HepG2 (cell line): ENCODE data around the gene OSGIN1. TPM values are rescaled to one million over a fixed set of nuclear protein-coding genes. Genes with fewer than 3 reads are reported as not detected.
A peak's percentile ranks its signal among the peaks of the same experiment; 100 is the strongest.

Experiments used
- ATAC-seq: fragments of 200-7000 bp; cut with Tn5 transposase; 3 replicates; pipeline ENCODE4 v1.9.1; 2020; ENCODE audit warnings: mild to moderate bottlenecking, moderate library complexity
- BruUV-seq: library from RNA; stranded (reverse); fragments of 400-500 nt; replicated peaks from 2 replicates; lab custom pipeline; 2021; lab: Mats Ljungman, UMichigan
- CTCF ChIA-PET: fragments of 300-600 bp; formaldehyde crosslinking; extraction: SDS; loops from one replicate; lab custom pipeline; 2021; ENCODE audit warnings: low total read pairs, inconsistent platforms, low intra/inter-chr PET ratio; lab: Yijun Ruan, JAX
- POLR2A ChIA-PET: fragments of 350-600 bp; sonication (Branson Sonifier 250); formaldehyde crosslinking; loops from one replicate; lab custom pipeline; 2020; ENCODE audit warnings: antibody characterized with exemption, inconsistent platforms; lab: Yijun Ruan, JAX
- DNase-seq: peaks from one replicate; pipeline ENCODE4 v3.0.0-alpha.2; 2015; ENCODE audit warnings: low spot score
- FAIRE-seq: peaks from 3 replicates; lab custom pipeline; 2011; peaks lifted over from hg19 to GRCh38; lab: Jason Lieb, UNC
- H2AFZ ChIP-seq: one replicate; pipeline ENCODE4 v1.6.1; 2011; ENCODE audit warnings: low read length, inconsistent platforms
- H3K27ac ChIP-seq: fragments of 300-600 bp; 3 replicates; pipeline ENCODE4 v1.8.0; 2011; ENCODE audit warnings: mixed run types, mild to moderate bottlenecking, mixed read lengths, low read length, inconsistent platforms; ENCODE audit not compliant: insufficient read depth; ENCODE audit errors: extremely low read length
- H3K27me3 ChIP-seq, 2 experiments: fragments of 200-600 bp in 1 of 2; 2 replicates in 1 of 2; 3 replicates in 1 of 2; pipeline versions ENCODE4 v1.6.0 to v1.8.0; 2011; ENCODE audit warnings: low read length in 2 of 2, mild to moderate bottlenecking in 2 of 2, moderate library complexity in 2 of 2, inconsistent platforms in 1 of 2; ENCODE audit not compliant: insufficient read depth in 2 of 2, control insufficient read depth in 1 of 2
- H3K36me3 ChIP-seq, 2 experiments: fragments of 200-600 bp in 1 of 2; replicated peaks in 1 of 2; 2 replicates in 1 of 2; 3 replicates in 1 of 2; pipeline versions ENCODE4 v1.5.1 to v1.8.0; 2011; ENCODE audit warnings: low read length in 2 of 2, inconsistent platforms in 1 of 2; ENCODE audit not compliant: insufficient read depth in 2 of 2, control insufficient read depth in 1 of 2
- H3K4me1 ChIP-seq: 2 replicates; pipeline ENCODE4 v1.5.1; 2012; ENCODE audit warnings: low read length, inconsistent platforms; ENCODE audit not compliant: insufficient read depth
- H3K4me2 ChIP-seq: 2 replicates; pipeline ENCODE4 v1.6.0; 2011; ENCODE audit warnings: low read depth, low read length, inconsistent platforms
- H3K4me3 ChIP-seq, 3 experiments: fragments of 200-600 bp in 1 of 3; sonication (generic), shearing (Covaris generic) in 1 of 3; replicated peaks in 1 of 3; 2 replicates each; pipeline ENCODE4 v1.5.1; 2011 to 2016; ENCODE audit warnings: low read length in 3 of 3, inconsistent platforms in 2 of 3, low read depth in 2 of 3, mild to moderate bottlenecking in 2 of 3, control low read depth in 1 of 3, mixed read lengths in 1 of 3; ENCODE audit not compliant: insufficient read depth in 1 of 3
- H3K79me2 ChIP-seq: one replicate; pipeline ENCODE4 v1.6.1; 2011; ENCODE audit warnings: low read length, inconsistent platforms; ENCODE audit not compliant: insufficient read depth
- H3K9ac ChIP-seq: 2 replicates; pipeline ENCODE4 v1.6.0; 2011; ENCODE audit warnings: mild to moderate bottlenecking, low read depth, low read length, inconsistent platforms; ENCODE audit not compliant: insufficient read depth
- H3K9me3 ChIP-seq: 2 replicates; pipeline ENCODE4 v1.5.1; 2012; ENCODE audit warnings: mild to moderate bottlenecking, low read length
- H4K20me1 ChIP-seq: 2 replicates; pipeline ENCODE4 v1.6.0; 2011; ENCODE audit warnings: inconsistent platforms, mild to moderate bottlenecking, low read length, moderate library complexity; ENCODE audit not compliant: insufficient read depth
- FOXC1 ChIP-seq: sonication (generic); formaldehyde crosslinking; IDR thresholded peaks from 2 replicates; pipeline ENCODE4 v1.8.0; 2022; ENCODE audit warnings: mild to moderate bottlenecking, missing genetic modification reagents, borderline replicate concordance
- ISL2 ChIP-seq: sonication (generic); formaldehyde crosslinking; IDR thresholded peaks from 2 replicates; pipeline ENCODE4 v1.5.0; 2020; ENCODE audit warnings: missing genetic modification reagents
- MEIS1 ChIP-seq: sonication (generic); formaldehyde crosslinking; IDR thresholded peaks from 2 replicates; pipeline ENCODE4 v1.9.0; 2021; ENCODE audit warnings: mild to moderate bottlenecking, missing genetic modification reagents, moderate library complexity, borderline replicate concordance
- MTF1 ChIP-seq: sonication (generic); formaldehyde crosslinking; IDR thresholded peaks from 2 replicates; pipeline ENCODE4 v1.5.0; 2020; ENCODE audit warnings: missing genetic modification reagents
- REPIN1 ChIP-seq: sonication (generic); formaldehyde crosslinking; IDR thresholded peaks from 2 replicates; pipeline ENCODE4 v1.8.0; 2022; ENCODE audit warnings: missing genetic modification reagents, low read depth, mild to moderate bottlenecking, borderline replicate concordance
- RERE ChIP-seq: IDR thresholded peaks from 2 replicates; pipeline ENCODE4 v1.6.1; 2016; ENCODE audit warnings: low read depth, missing genetic modification reagents, missing compliant biosample characterization
- SOX13 ChIP-seq, 3 experiments: fragments of 450-650 bp in 1 of 3; sonication (generic) in 1 of 3; formaldehyde crosslinking in 1 of 3; IDR thresholded peaks in 2 of 3; conservative IDR thresholded peaks in 1 of 3; 2 replicates each; pipeline versions ENCODE4 v1.5.0 to v1.6.1; 2016 to 2020; ENCODE audit warnings: antibody characterized with exemption in 1 of 3, mild to moderate bottlenecking in 1 of 3, missing compliant biosample characterization in 1 of 3, missing genetic modification reagents in 1 of 3, moderate library complexity in 1 of 3
- ZMYM3 ChIP-seq: sonication (generic); formaldehyde crosslinking; IDR thresholded peaks from 2 replicates; pipeline ENCODE4 v1.5.1; 2020; ENCODE audit warnings: mild to moderate bottlenecking, missing genetic modification reagents
- ZNF768 ChIP-seq: sonication (generic); formaldehyde crosslinking; IDR thresholded peaks from 2 replicates; pipeline ENCODE4 v1.4.0; 2020; ENCODE audit warnings: missing genetic modification reagents
- WGBS: methylation state at CpG from one replicate; pipeline ENCODE4 v1.1.6; 2017; ENCODE audit warnings: low lambda C conversion rate; 5-methylcytosine and 5-hydroxymethylcytosine counted together
- in situ Hi-C: cut with HindIII; loops from 2 replicates; pipeline ENCODE4 v1.10.0; 2017; ENCODE audit warnings: low pct_unique_long_range_greater_than_20kb; ENCODE audit not compliant: extremely low pct_ligation_motif_present
- intact Hi-C: fragments of 100-400 bp; cut with micrococcal nuclease; formaldehyde crosslinking; loops from one replicate; pipeline ENCODE4 v1.10.0; 2022; ENCODE audit not compliant: unreplicated experiment
- polyA plus RNA-seq, 8 experiments: library from polyadenylated mRNA; depleted of rRNA in 3 of 8; stranded (reverse) in 7 of 8; unstranded in 1 of 8; fragments of >200 nt; fragmentation: Illumina TruSeq in 4 of 8; extraction: Trizol in 4 of 8; gene quantifications; 2 replicates each; pipeline versions ENCODE4 v1.2.1 to v1.2.3, GENCODE V29; 2011 to 2016; ENCODE audit warnings: low read depth in 4 of 8, missing spikeins in 1 of 8, mixed read lengths in 1 of 8; ENCODE audit not compliant: insufficient read depth in 1 of 8
- total RNA-seq, 5 experiments: library from RNA; depleted of rRNA; stranded (reverse); fragments of >200 nt; fragmentation: Illumina TruSeq; extraction: Trizol; gene quantifications; 2 replicates each; pipeline ENCODE4 v1.2.3, GENCODE V29; 2016; ENCODE audit warnings: low read depth in 1 of 5

OSGIN1 gene
- total and polyA plus RNA-seq, 2 of the 13 experiments (the other 11 are each of a cell fraction or from before 2014, with no cell fraction given), result 20.5 to 27.1 TPM

- Histone ChIP-seq H3K79me2 (no peaks in the 10 kb centered on the region), H3K27ac (no peak overlapping the region), H3K9ac (no peak overlapping the region), H4K20me1 (peaks cover 3% of the 10 kb centered on the region; the same call in 1 of the 2 replicates), H3K27me3 (peaks cover 5 to 53% of the 10 kb centered on the region in 2 experiments; a peak in 4 of 5 replicates), H3K4me1 (peaks cover 17% of the 10 kb centered on the region), H3K9me3 (no peaks in the 10 kb centered on the region), H2AFZ (no peak overlapping the region), H3K4me3 (no peak overlapping the region), H3K4me2 (no peak overlapping the region), H3K36me3 (no peaks in the 10 kb centered on the region)
- ATAC-seq (no peak), DNase-seq (no peak), FAIRE-seq (no peak)
- ChIA-PET POLR2A (no interaction called here), CTCF (no interaction called here)
- TF ChIP-seq MTF1 (CRISPR knock-in tag) (no peak), REPIN1 (CRISPR knock-in tag) (no peak), ZMYM3 (CRISPR knock-in tag) (0 out of 2 replicates have a peak, but pooled peaks have one; percentile 18), FOXC1 (no peak), MEIS1 (no peak), RERE (no peak), SOX13 (IDR thresholded peaks at IDR 0.05) (no peak), SOX13 (CRISPR knock-in tag; conservative IDR thresholded peaks at IDR 0.05 in 1 of 2, IDR thresholded peaks at IDR 0.05 in 1 of 2) (no peak), ISL2 (CRISPR knock-in tag) (no peak), ZNF768 (CRISPR knock-in tag) (peak; percentile 94)
- BruUV-seq, result no TSS peak
- in situ Hi-C loops (loop anchor here (25.0 kb wide), 1 partner anchor 215 kb away; the partner anchor contains the start of genes ADAD2 and TAF1C), intact Hi-C loops (loop anchor here (5.0 kb wide), 2 partner anchors 70 to 935 kb away; partner anchors contain the start of gene SLC38A8)
- 36% methylated on average over 18 of the region's 19 CpGs for WGBS
Measured at GRCh38 chr16:83972256-83973008, 19.4 kb downstream of the OSGIN1 start.
